Natural killer cell (primary cell): ENCODE data around the gene SPNS2. TPM values are rescaled to one million over a fixed set of nuclear protein-coding genes. Genes with fewer than 3 reads are reported as not detected.

Source experiments
- ATAC-seq, 3 donors: fragments of 150-1000 bp in 2 of 3; fragments of 200-7000 bp in 1 of 3; cut with Tn5 transposase; 1 replicate in 1 of 3; 2 replicates in 2 of 3; pipeline ENCODE4 v1.10.0; 2021; ENCODE audit warnings: mild to moderate bottlenecking in 2 of 3, moderate library complexity in 2 of 3
- DNase-seq, 2 donors: peaks; one replicate each; pipeline versions ENCODE4 v3.0.0 to v3.0.0-alpha.2; 2013 to 2021; ENCODE audit warnings: mixed read lengths in 1 of 2
- H3K27ac ChIP-seq: one replicate; pipeline ENCODE4 v1.5.1; 2013; ENCODE audit warnings: mild to moderate bottlenecking, low read length
- H3K27me3 ChIP-seq: one replicate; pipeline ENCODE4 v1.6.1; 2013; ENCODE audit warnings: low read length; ENCODE audit not compliant: control insufficient read depth, insufficient read depth
- H3K36me3 ChIP-seq: one replicate; pipeline ENCODE4 v1.6.1; 2013; ENCODE audit warnings: low read length; ENCODE audit not compliant: control insufficient read depth, insufficient read depth
- H3K4me1 ChIP-seq: one replicate; pipeline ENCODE4 v1.6.1; 2013; ENCODE audit warnings: low read length; ENCODE audit not compliant: control insufficient read depth, insufficient read depth
- H3K4me3 ChIP-seq: one replicate; pipeline ENCODE4 v1.5.1; 2013; ENCODE audit warnings: low read length
- H3K9me3 ChIP-seq: one replicate; pipeline ENCODE4 v1.6.1; 2013; ENCODE audit warnings: low read length; ENCODE audit not compliant: control insufficient read depth, insufficient read depth
- H3K27ac Mint-ChIP-seq, 2 donors: one replicate each; pipeline ENCODE4 v1.8.0; 2022; ENCODE audit warnings: mild to moderate bottlenecking in 2 of 2, mixed read lengths in 2 of 2, moderate library complexity in 1 of 2
- H3K27me3 Mint-ChIP-seq, 2 donors: one replicate each; pipeline ENCODE4 v1.8.0; 2022; ENCODE audit warnings: low read depth in 2 of 2, mixed read lengths in 2 of 2
- H3K36me3 Mint-ChIP-seq: one replicate; pipeline ENCODE4 v1.8.0; 2022; ENCODE audit warnings: mixed read lengths
- H3K4me1 Mint-ChIP-seq, 2 donors: one replicate each; pipeline ENCODE4 v1.8.0; 2022; ENCODE audit warnings: mixed read lengths in 2 of 2
- H3K4me3 Mint-ChIP-seq: one replicate; pipeline ENCODE4 v1.8.0; 2022; ENCODE audit warnings: mild to moderate bottlenecking, moderate library complexity, mixed read lengths
- H3K9me3 Mint-ChIP-seq, 2 donors: one replicate each; pipeline ENCODE4 v1.8.0; 2022; ENCODE audit warnings: mixed read lengths in 2 of 2
- CTCF ChIP-seq: fragments of 200-600 bp; IDR thresholded peaks from one replicate; pipeline ENCODE4 v1.8.0; 2022; ENCODE audit warnings: antibody characterized with exemption
- WGBS: methylation state at CpG from one replicate; pipeline ENCODE4 v1.1.7; 2013; ENCODE audit warnings: missing lambda C conversion rate; ENCODE audit not compliant: insufficient coverage; 5-methylcytosine and 5-hydroxymethylcytosine counted together
- intact Hi-C: fragments of 100-400 bp; cut with micrococcal nuclease; formaldehyde crosslinking; loops from one replicate; pipeline ENCODE4 v1.14.2; 2022
- total RNA-seq, 4 donors: library from RNA; stranded (reverse); fragments of 120-200 nt in 1 of 4; gene quantifications; one replicate each; pipeline versions ENCODE4 v1.2.3 to v1.2.4, GENCODE V29; 2013 to 2022

Gene SPNS2
- total RNA-seq, 3 donors from 2014 or later (not counting 1 experiment from before 2014, with no cell fraction given) = 0.28 to 0.93 (median 0.43) TPM

GRCh38 chr17:4547118-4547906, 48.6 kb downstream of the SPNS2 start:
- Mint-ChIP-seq H3K9me3 (no peaks in the 10 kb centered on the region), H3K4me3 (no peak overlapping the region), H3K4me1 (no peaks in the 10 kb centered on the region), H3K27ac (no peak overlapping the region), H3K27me3 (no peaks in the 10 kb centered on the region), H3K36me3 (no peaks in the 10 kb centered on the region)
- no peaks in the 10 kb centered on the region for H3K27me3 ChIP-seq
- H3K27ac ChIP-seq = no peak overlapping the region
- H3K9me3 ChIP-seq = no peaks in the 10 kb centered on the region
- intact Hi-C loops = no loop called here
- no peak for DNase-seq
- no peaks in the 10 kb centered on the region for H3K4me1 ChIP-seq
- peaks cover 81% of the 10 kb centered on the region for H3K36me3 ChIP-seq
- ATAC-seq = no peak
- no peak overlapping the region for H3K4me3 ChIP-seq
- no peak for TF ChIP-seq CTCF
- 96% methylated on average over 17 of the region's 17 CpGs for WGBS

- Histone ChIP-seq H3K27ac (no peak overlapping the region), H3K4me3 (no peak overlapping the region), H3K4me1 (no peaks in the 10 kb centered on the region), H3K27me3 (no peaks in the 10 kb centered on the region), H3K9me3 (no peaks in the 10 kb centered on the region), H3K36me3 (peaks cover 76% of the 10 kb centered on the region)
- no peak for ATAC-seq
- no peak for DNase-seq
- Mint-ChIP-seq H3K36me3 (no peaks in the 10 kb centered on the region), H3K27ac (no peak overlapping the region), H3K9me3 (no peaks in the 10 kb centered on the region), H3K27me3 (no peaks in the 10 kb centered on the region), H3K4me3 (no peak overlapping the region), H3K4me1 (no peaks in the 10 kb centered on the region)
- TF ChIP-seq CTCF = no peak
- 96% methylated on average over 18 of the region's 18 CpGs for WGBS
- intact Hi-C loops = no loop called here
Measured at GRCh38 chr17:4548061-4548461, 49.4 kb downstream of the SPNS2 start.

- Histone ChIP-seq H3K36me3 (peaks cover 70% of the 10 kb centered on the region), H3K4me1 (peaks cover 4% of the 10 kb centered on the region), H3K9me3 (no peaks in the 10 kb centered on the region), H3K27ac (no peak overlapping the region), H3K4me3 (no peak overlapping the region), H3K27me3 (no peaks in the 10 kb centered on the region)
- no peak for ATAC-seq
- H3K36me3 Mint-ChIP-seq = no peaks in the 10 kb centered on the region
- H3K27me3 Mint-ChIP-seq = no peaks in the 10 kb centered on the region
- no peak for DNase-seq
- TF ChIP-seq CTCF = no peak
- H3K27ac Mint-ChIP-seq = no peak overlapping the region
- H3K9me3 Mint-ChIP-seq = no peaks in the 10 kb centered on the region
- no peak overlapping the region for H3K4me3 Mint-ChIP-seq
- H3K4me1 Mint-ChIP-seq = peaks cover 0 to 5% of the 10 kb centered on the region in 2 donors
- WGBS = 93% methylated on average over 24 of the region's 24 CpGs
- intact Hi-C loops = no loop called here
Measured at GRCh38 chr17:4548721-4549531, 50.2 kb downstream of the SPNS2 start.
